Smooth muscle cell (in vitro differentiated cells): ENCODE results near the gene MIR17HG. TPM values are rescaled to one million over a fixed set of nuclear protein-coding genes. Genes with fewer than 3 reads are reported as not detected.

Experiments used
- DNase-seq: peaks from one replicate; lab custom pipeline; 2025; ENCODE audit not compliant: unreplicated experiment; lab: John Stamatoyannopoulos, UW
- H2AFZ ChIP-seq: fragments of 200-600 bp; sonication (generic); 2 replicates; pipeline ENCODE4 v1.6.0; 2016; ENCODE audit warnings: antibody characterized with exemption, low read depth, mild to moderate bottlenecking
- H3F3A ChIP-seq: fragments of 200-600 bp; sonication (generic); 2 replicates; pipeline ENCODE4 v1.6.0; 2017; ENCODE audit warnings: antibody characterized with exemption, low read depth
- H3K27ac ChIP-seq: fragments of 200-600 bp; sonication (generic); 2 replicates; pipeline ENCODE4 v1.5.1; 2016; ENCODE audit warnings: low read depth, mild to moderate bottlenecking
- H3K27me3 ChIP-seq: fragments of 200-600 bp; sonication (generic); 2 replicates; pipeline ENCODE4 v1.6.1; 2016; ENCODE audit warnings: low read depth, mild to moderate bottlenecking
- H3K36me3 ChIP-seq: fragments of 200-600 bp; sonication (generic); 2 replicates; pipeline ENCODE4 v1.5.1; 2016; ENCODE audit warnings: low read depth
- H3K4me1 ChIP-seq: fragments of 200-600 bp; sonication (generic); 2 replicates; pipeline ENCODE4 v1.5.1; 2016; ENCODE audit warnings: low read depth
- H3K4me2 ChIP-seq: fragments of 200-600 bp; sonication (generic); 2 replicates; pipeline ENCODE4 v1.6.0; 2016; ENCODE audit warnings: mild to moderate bottlenecking
- H3K4me3 ChIP-seq: fragments of 200-600 bp; sonication (generic); 2 replicates; pipeline ENCODE4 v1.5.1; 2016; ENCODE audit warnings: mild to moderate bottlenecking
- H3K79me2 ChIP-seq: fragments of 200-600 bp; sonication (generic); 2 replicates; pipeline ENCODE4 v1.6.0; 2016; ENCODE audit warnings: low read depth, mild to moderate bottlenecking
- H3K9ac ChIP-seq: fragments of 200-600 bp; sonication (generic); 2 replicates; pipeline ENCODE4 v1.6.0; 2016; ENCODE audit warnings: low read depth
- H3K9me3 ChIP-seq: fragments of 200-600 bp; sonication (generic); replicated peaks from 2 replicates; pipeline ENCODE4 v1.5.1; 2016; ENCODE audit warnings: low read depth
- H4K20me1 ChIP-seq: fragments of 200-600 bp; sonication (generic); 2 replicates; pipeline ENCODE4 v1.6.0; 2016; ENCODE audit warnings: low read depth
- WGBS: methylation state at CpG from one replicate; pipeline ENCODE4 v1.1.7; 2016; ENCODE audit warnings: low lambda C conversion rate; 5-methylcytosine and 5-hydroxymethylcytosine counted together
- polyA plus RNA-seq: library from polyadenylated mRNA; unstranded; fragments of >200 nt; fragmentation: Nextera tagmentation; extraction: Ambion mirVana; gene quantifications from 2 replicates; pipeline ENCODE4 v1.2.1, GENCODE V29; 2016
- total RNA-seq: library from RNA; depleted of rRNA; stranded (reverse); fragments of >200 nt; gene quantifications from 2 replicates; pipeline ENCODE4 v1.2.3, GENCODE V29; 2014
- TF ChIP-seq, protein P1 (sequence below): fragments of 200-600 bp; sonication (generic); IDR thresholded peaks from 2 replicates; pipeline ENCODE4 v1.5.1; 2017; ENCODE audit warnings: borderline replicate concordance, mild to moderate bottlenecking, antibody characterized with exemption; ENCODE audit not compliant: insufficient read depth, poor library complexity, severe bottlenecking

Gene MIR17HG
- total and polyA plus RNA-seq, 2 experiments from 2014 or later: 0.07 to 0.54 TPM

DNA sequence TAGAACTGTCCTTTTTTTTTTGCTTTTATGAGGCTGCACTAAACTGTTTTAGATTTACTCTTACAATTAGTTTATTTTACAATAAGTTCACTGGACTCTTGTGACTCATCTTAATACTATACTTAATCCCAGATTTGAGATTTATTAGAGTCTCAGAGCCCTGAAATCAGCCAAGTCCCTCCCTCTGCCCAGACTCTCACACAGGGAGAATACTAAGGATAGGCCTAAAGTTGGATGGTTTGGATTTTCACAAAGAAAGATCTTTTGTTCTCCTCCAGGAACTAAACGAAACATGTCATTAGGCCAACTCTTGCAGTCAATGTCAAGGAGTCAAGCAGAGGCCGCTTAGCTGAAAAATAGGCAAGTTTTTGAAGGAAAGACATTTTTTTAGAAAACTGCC lies 42.7 kb upstream of the MIR17HG start:
- TF ChIP-seq, protein P1, sequence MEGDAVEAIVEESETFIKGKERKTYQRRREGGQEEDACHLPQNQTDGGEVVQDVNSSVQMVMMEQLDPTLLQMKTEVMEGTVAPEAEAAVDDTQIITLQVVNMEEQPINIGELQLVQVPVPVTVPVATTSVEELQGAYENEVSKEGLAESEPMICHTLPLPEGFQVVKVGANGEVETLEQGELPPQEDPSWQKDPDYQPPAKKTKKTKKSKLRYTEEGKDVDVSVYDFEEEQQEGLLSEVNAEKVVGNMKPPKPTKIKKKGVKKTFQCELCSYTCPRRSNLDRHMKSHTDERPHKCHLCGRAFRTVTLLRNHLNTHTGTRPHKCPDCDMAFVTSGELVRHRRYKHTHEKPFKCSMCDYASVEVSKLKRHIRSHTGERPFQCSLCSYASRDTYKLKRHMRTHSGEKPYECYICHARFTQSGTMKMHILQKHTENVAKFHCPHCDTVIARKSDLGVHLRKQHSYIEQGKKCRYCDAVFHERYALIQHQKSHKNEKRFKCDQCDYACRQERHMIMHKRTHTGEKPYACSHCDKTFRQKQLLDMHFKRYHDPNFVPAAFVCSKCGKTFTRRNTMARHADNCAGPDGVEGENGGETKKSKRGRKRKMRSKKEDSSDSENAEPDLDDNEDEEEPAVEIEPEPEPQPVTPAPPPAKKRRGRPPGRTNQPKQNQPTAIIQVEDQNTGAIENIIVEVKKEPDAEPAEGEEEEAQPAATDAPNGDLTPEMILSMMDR: no peak
- no peak for DNase-seq
- Histone ChIP-seq H3K36me3 (no peaks in the 10 kb centered on the region), H2AFZ (peak overlapping the region; percentile 18), H3K4me3 (no peak overlapping the region), H3K4me1 (no peaks in the 10 kb centered on the region), H3K9me3 (no peaks in the 10 kb centered on the region), H4K20me1 (no peaks in the 10 kb centered on the region), H3F3A (no peaks in the 10 kb centered on the region), H3K79me2 (no peaks in the 10 kb centered on the region), H3K27ac (no peak overlapping the region), H3K27me3 (no peaks in the 10 kb centered on the region), H3K4me2 (no peak overlapping the region), H3K9ac (no peak overlapping the region)
- 53% methylated on average over 2 of the region's 2 CpGs for WGBS

DNA sequence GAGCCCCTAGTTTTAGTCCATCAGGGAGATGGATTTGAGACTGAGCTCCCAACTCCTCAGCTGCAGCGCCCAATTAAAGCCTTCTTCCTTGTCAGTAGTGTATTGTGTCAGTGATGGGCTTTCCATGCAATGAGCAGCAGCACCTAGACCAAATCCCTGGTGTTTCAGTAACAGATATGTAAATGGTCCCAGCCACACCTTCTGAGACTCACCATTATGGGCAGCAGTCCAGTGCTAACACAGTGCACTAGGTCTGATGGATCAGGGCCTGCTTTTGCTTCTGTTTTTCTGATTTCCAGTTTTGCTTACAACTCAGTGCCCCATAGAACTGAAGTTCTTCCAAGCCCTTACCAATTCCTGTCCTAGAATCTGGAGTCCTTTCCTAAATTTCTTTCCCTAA lies 41.8 kb upstream of the MIR17HG start:
- no peaks in the 10 kb centered on the region for H3K9me3 ChIP-seq
- H3K36me3 ChIP-seq: no peaks in the 10 kb centered on the region
- no peaks in the 10 kb centered on the region for H3F3A ChIP-seq
- no peaks in the 10 kb centered on the region for H3K79me2 ChIP-seq
- H3K9ac ChIP-seq: no peak overlapping the region
- 96% methylated on average over 1 of the region's 1 CpG for WGBS
- no peak overlapping the region for H3K4me3 ChIP-seq
- no peaks in the 10 kb centered on the region for H3K27me3 ChIP-seq
- H3K4me2 ChIP-seq: no peak overlapping the region
- no peaks in the 10 kb centered on the region for H3K4me1 ChIP-seq
- H2AFZ ChIP-seq: no peak overlapping the region
- no peak overlapping the region for H3K27ac ChIP-seq
- no peaks in the 10 kb centered on the region for H4K20me1 ChIP-seq
- DNase-seq: no peak
- TF ChIP-seq, protein P1: no peak

DNA sequence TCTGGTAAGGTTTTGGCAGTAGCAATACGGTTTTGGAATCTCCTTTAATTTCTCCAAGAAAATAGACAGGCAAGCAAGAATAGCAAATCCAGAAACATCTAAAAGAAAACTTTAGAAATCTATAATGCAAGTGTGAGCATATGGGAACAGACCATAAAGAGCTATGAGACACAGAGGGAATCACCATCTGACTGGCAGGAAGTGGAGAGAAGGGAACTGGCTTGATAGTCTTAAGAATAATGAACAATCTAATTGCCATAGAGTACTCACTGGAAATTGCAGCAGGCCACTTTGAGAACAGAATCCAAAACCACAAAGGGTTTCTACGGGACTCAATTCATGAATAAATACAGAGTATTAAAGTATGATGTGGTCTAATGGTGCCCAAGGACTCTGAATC lies 39.6 kb upstream of the MIR17HG start:
- Histone ChIP-seq H3K4me1 (no peaks in the 10 kb centered on the region), H2AFZ (no peak overlapping the region), H3K4me2 (no peak overlapping the region), H3K79me2 (no peaks in the 10 kb centered on the region), H3K9ac (no peak overlapping the region), H3K4me3 (no peak overlapping the region), H3K27ac (no peak overlapping the region), H3F3A (no peaks in the 10 kb centered on the region), H3K36me3 (no peaks in the 10 kb centered on the region), H3K27me3 (no peaks in the 10 kb centered on the region), H4K20me1 (no peaks in the 10 kb centered on the region), H3K9me3 (no peaks in the 10 kb centered on the region)
- DNase-seq: no peak
- WGBS: 76% methylated on average over 2 of the region's 2 CpGs
- TF ChIP-seq, protein P1: no peak

DNA sequence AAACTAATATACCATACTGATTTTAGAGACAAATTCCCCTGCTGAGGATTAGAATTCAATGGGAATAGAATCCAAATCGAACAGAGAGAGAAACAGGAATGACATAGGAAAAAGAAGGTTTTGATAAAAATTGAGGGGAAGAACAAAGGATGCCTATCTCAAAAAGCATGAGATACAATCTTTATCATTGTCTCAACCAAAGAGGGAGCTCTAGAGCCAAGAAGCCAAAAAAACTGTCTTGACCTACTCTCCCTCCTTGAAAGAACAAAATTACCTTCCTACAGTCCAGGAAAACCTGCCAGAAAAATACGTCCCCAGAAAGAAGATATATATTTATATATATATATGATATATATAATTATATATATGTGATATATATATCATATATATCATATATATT lies 39.2 kb upstream of the MIR17HG start:
- H3K79me2 ChIP-seq: no peaks in the 10 kb centered on the region
- H3K4me3 ChIP-seq: no peak overlapping the region
- DNase-seq: no peak
- H4K20me1 ChIP-seq: no peaks in the 10 kb centered on the region
- TF ChIP-seq, protein P1: no peak
- H3K4me1 ChIP-seq: no peaks in the 10 kb centered on the region
- no peak overlapping the region for H3K4me2 ChIP-seq
- no peaks in the 10 kb centered on the region for H3K36me3 ChIP-seq
- no peak overlapping the region for H2AFZ ChIP-seq
- no peaks in the 10 kb centered on the region for H3K27me3 ChIP-seq
- 52% methylated on average over 2 of the region's 2 CpGs for WGBS
- no peak overlapping the region for H3K27ac ChIP-seq
- H3K9ac ChIP-seq: no peak overlapping the region
- H3F3A ChIP-seq: no peaks in the 10 kb centered on the region
- no peaks in the 10 kb centered on the region for H3K9me3 ChIP-seq
